GM20000 (cell line): Measurements from ENCODE around the gene CDCA4.
A peak's percentile ranks its signal among the peaks of the same experiment; 100 is the strongest.

Experiments
- DNase-seq: peaks from one replicate; pipeline ENCODE4 v3.0.0; 2012; ENCODE audit warnings: low spot score
- CTCF ChIP-seq: IDR thresholded peaks from 2 replicates; pipeline ENCODE4 v1.5.1; 2012; ENCODE audit warnings: mild to moderate bottlenecking, control low read depth; ENCODE audit errors: extremely low read depth, missing control alignments

CDCA4 gene

DNA sequence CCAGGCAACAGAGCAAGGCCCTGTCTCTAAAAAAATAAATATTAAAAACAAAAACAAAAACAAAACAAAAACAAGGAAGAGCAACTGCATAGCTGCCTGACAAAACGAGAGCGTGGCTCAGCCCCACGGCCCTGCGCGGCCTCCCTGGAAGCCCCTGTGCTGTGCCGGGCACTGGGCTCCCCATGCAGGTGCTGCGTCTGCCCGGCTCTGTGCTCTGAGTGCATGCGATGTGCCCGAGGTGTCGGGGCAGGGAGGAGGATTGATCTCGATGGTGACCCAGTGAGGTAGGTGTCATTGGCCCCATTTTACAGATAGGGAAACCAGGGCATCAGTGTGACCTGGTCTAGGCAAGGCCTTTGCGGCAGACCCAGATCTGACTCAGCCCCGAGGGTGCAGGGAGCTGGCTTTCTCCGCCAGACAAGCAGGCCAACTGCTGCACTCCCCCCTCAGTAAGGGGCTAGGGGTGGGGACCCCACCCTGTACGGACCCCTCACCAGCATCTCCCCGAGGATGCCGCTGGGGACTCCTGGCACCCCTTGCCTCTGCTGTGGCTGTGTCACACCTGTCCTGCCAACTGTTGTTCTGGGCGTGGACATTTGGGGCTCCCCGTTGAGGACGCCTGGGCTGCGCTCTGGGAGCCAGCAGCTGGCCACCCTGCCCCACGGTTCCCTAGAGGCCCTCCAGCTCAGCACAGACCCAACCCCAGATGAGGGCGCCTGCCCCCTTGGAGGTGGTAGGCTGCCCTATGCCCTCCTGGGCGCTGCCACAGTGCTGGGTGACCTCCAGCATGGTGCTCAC lies 29.1 kb upstream of the CDCA4 start:
- TF ChIP-seq CTCF, result no peak

DNA sequence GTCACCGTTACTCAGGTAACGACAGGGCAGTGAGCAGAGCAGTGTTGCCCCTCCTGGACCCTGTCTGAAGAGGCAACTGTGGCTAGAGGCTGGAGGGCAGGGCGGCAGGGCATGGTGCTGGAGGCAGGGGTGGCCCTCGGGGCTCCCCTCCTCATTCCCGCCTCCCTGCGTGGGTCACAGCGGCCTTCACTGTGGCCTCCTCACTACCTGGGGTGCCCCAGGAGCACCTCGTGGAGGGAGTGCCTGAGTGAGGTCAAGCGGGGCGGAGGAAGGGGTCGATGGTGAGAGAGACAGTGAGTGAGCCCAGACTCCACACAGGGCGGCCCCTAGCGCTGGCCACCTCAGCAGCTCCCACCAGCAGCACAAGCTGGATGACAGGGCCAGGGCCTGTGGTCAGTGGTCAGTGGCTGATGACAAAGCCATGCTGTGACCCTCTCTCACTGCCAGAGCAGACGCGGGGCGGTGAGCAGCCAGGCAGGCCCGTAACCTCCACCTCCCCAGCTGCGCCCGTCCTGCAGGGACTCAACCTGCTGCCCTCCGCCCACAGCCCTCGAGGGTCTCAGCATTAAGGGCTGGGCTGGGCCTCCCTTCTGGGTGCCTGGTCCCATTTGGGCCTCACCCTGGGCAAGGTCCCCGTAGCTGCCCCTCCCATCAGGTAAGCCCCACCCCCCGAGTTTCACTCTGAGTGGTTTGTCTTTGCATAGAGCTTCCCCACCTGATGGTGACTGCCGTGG lies 26.6 kb upstream of the CDCA4 start:
- no peak for TF ChIP-seq CTCF
- no peak for DNase-seq

More for the DNA sequence above, 29.1 kb upstream of the CDCA4 start:
- no peak for DNase-seq

GRCh38 chr14:105046891-105047282 lies 26.0 kb upstream of the CDCA4 start:
- DNase-seq, result no peak
- no peak for TF ChIP-seq CTCF

- peak; percentile 97 for DNase-seq
- TF ChIP-seq CTCF, result peak; percentile 87
Observed at GRCh38 chr14:105045710-105046326, 24.9 kb upstream of the CDCA4 start.

GRCh38 chr14:105043641-105044040 lies 22.8 kb upstream of the CDCA4 start:
- TF ChIP-seq CTCF, result no peak
- no peak for DNase-seq

DNA sequence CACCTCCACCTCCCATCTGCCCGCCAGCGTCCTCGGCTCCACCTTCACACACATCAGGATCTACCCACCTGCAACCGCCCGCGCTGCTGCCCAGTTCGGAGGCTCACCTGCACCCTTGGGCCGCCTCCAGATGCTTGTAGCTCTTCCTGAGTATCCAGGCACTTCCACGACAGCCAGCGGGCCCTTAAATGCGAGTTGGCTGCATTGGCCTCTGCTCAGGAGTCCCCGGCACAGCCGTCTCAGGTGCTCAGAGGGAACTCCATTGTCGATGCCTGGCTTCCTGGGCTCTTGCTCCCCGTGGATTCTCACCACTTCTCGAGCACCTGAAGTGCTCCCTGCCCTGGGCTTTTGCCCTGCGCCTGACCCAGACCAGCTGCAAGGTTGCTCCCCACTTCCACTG lies 21.9 kb upstream of the CDCA4 start:
- no peak for TF ChIP-seq CTCF
- DNase-seq, result no peak
